Thyroid gland (tissue), 4 donors: ENCODE measurements around the gene ITIH2. TPM values are rescaled to one million over a fixed set of nuclear protein-coding genes. Genes with fewer than 3 reads are reported as not detected.
"Not testable (repeated sequence)": the region's sequence is repeated elsewhere in the genome, so short reads cannot be mapped to it uniquely, and the experiment has no call there.

Experiments
- DNase-seq, 2 donors: peaks; one replicate each; pipeline ENCODE4 v3.0.0-alpha.2; 2019
- H3K27ac ChIP-seq, 3 donors: fragments of 200-600 bp; sonication (generic); 1 replicate in 2 of 3; 2 replicates in 1 of 3; pipeline ENCODE4 v1.5.1; 2016 to 2019; ENCODE audit warnings: mild to moderate bottlenecking in 1 of 3, moderate library complexity in 1 of 3
- H3K27me3 ChIP-seq: fragments of 200-600 bp; sonication (generic); one replicate; pipeline ENCODE4 v1.5.1; 2019
- H3K36me3 ChIP-seq, 2 donors: fragments of 200-600 bp; sonication (generic); one replicate each; pipeline ENCODE4 v1.5.1; 2016 to 2019
- H3K4me1 ChIP-seq, 2 donors: fragments of 200-600 bp; sonication (generic); one replicate each; pipeline ENCODE4 v1.5.1; 2017 to 2019
- H3K4me3 ChIP-seq, 3 donors: fragments of 200-600 bp; sonication (generic); replicated peaks in 1 of 3; 1 replicate in 2 of 3; 2 replicates in 1 of 3; pipeline ENCODE4 v1.5.1; 2016; ENCODE audit warnings: mild to moderate bottlenecking in 1 of 3
- H3K9me3 ChIP-seq: fragments of 200-600 bp; sonication (generic); one replicate; pipeline ENCODE4 v1.5.1; 2017
- POLR2A ChIP-seq, 2 donors: fragments of 450-650 bp; IDR thresholded peaks; one replicate each; pipeline ENCODE4 v1.6.1; 2017; ENCODE audit warnings: antibody characterized with exemption in 2 of 2, mild to moderate bottlenecking in 2 of 2, moderate library complexity in 1 of 2
- WGBS, 2 donors: methylation state at CpG; one replicate each; pipeline ENCODE4 v1.1.5; 2017; 5-methylcytosine and 5-hydroxymethylcytosine counted together
- intact Hi-C: fragments of 100-400 bp; cut with DNase I; formaldehyde crosslinking; loops from one replicate; pipeline ENCODE4 v1.15.1; 2023
- total RNA-seq, 4 donors: library from RNA; depleted of rRNA; stranded (reverse); fragments of >200 nt; gene quantifications; one replicate each; pipeline ENCODE4 v1.2.3, GENCODE V29; 2016
- TF ChIP-seq, protein P1 (sequence below), 6 experiments: fragments of 200-600 bp in 3 of 6; fragments of 450-650 bp in 3 of 6; sonication (generic) in 3 of 6; IDR thresholded peaks; one replicate each; pipeline ENCODE4 v1.5.1; 2016 to 2019; ENCODE audit warnings: antibody characterized with exemption in 6 of 6, mild to moderate bottlenecking in 2 of 6, inconsistent platforms in 1 of 6, moderate library complexity in 1 of 6

ITIH2 gene
- total RNA-seq, 4 donors from 2014 or later, result not detected

DNA sequence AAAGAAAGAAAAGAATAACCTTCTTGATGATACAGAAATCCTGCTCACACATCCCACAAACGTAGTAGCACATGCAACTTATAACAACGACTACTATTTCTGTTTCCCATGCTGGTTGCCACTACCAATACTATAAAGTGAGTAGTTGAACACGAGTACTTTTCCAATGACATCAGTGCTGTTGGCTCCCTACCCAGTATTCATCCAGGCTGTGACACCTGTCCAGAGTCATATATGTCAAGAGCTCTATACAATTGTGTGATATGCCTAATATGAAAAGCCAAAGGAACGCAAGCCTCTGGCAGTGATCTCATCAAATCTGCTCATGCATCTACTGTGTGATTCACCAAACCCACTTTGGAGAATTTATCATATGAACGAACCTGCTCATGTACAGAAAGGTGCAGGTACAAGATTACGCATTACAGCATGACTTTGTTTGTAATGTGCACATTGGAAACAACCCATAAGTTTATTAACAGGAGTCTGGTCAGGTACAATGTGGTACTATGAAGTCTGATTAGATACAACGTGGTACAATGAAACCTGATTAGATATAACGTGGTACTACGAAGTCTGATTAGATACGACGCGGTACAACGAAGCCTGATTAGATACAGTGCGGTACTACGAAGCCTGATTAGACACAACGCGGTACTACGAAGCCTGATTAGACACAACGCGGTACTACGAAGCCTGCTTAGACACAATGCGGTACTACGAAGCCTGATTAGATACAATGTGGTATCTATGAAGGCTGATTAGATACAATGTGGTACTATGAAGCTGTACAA lies 30.6 kb upstream of the ITIH2 start:
- Histone ChIP-seq H3K36me3 (no peaks in the 10 kb centered on the region), H3K27ac (no peak overlapping the region), H3K27me3 (no peaks in the 10 kb centered on the region), H3K4me1 (no peaks in the 10 kb centered on the region), H3K9me3 (no peaks in the 10 kb centered on the region), H3K4me3 (no peak overlapping the region)
- WGBS, 2 donors, result 88 to 89% methylated on average over 23 of the region's 23 CpGs
- TF ChIP-seq, protein P1, sequence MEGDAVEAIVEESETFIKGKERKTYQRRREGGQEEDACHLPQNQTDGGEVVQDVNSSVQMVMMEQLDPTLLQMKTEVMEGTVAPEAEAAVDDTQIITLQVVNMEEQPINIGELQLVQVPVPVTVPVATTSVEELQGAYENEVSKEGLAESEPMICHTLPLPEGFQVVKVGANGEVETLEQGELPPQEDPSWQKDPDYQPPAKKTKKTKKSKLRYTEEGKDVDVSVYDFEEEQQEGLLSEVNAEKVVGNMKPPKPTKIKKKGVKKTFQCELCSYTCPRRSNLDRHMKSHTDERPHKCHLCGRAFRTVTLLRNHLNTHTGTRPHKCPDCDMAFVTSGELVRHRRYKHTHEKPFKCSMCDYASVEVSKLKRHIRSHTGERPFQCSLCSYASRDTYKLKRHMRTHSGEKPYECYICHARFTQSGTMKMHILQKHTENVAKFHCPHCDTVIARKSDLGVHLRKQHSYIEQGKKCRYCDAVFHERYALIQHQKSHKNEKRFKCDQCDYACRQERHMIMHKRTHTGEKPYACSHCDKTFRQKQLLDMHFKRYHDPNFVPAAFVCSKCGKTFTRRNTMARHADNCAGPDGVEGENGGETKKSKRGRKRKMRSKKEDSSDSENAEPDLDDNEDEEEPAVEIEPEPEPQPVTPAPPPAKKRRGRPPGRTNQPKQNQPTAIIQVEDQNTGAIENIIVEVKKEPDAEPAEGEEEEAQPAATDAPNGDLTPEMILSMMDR (IDR thresholded peaks at IDR 0.05), result no peak
- TF ChIP-seq POLR2A (IDR thresholded peaks at IDR 0.05), result no peak
- DNase-seq, result no peak
- intact Hi-C loops, result no loop called here

DNA sequence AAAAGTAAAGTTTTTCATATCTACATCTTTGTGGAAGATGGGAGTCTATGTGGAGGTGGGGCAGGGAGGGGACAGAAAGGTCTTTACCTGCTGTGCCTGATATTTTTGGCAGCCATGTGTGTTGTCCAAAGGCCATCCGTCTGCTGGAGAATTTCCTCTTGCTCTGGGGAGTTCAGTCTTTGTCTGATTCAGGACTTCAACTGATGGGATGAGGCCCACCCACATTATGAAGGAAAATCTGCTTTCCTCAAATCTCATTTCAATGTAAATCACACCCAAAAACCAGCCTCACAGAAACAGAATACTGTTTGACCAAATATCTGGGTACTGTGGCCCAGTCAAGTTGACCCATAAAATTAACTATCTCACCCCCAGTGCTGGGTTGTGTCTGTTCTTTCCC lies 23.9 kb upstream of the ITIH2 start:
- no peak overlapping the region for H3K27ac ChIP-seq
- no peaks in the 10 kb centered on the region for H3K36me3 ChIP-seq
- 81 to 93% methylated on average over 1 of the region's 1 CpG for WGBS, 2 donors
- intact Hi-C loops, result no loop called here
- H3K4me3 ChIP-seq, result no peak overlapping the region
- H3K9me3 ChIP-seq, result no peaks in the 10 kb centered on the region
- DNase-seq, result no peak
- H3K4me1 ChIP-seq, result no peaks in the 10 kb centered on the region
- H3K27me3 ChIP-seq, result no peaks in the 10 kb centered on the region
- TF ChIP-seq POLR2A (IDR thresholded peaks at IDR 0.05), result no peak
- TF ChIP-seq, protein P1 (IDR thresholded peaks at IDR 0.05), result no peak

DNA sequence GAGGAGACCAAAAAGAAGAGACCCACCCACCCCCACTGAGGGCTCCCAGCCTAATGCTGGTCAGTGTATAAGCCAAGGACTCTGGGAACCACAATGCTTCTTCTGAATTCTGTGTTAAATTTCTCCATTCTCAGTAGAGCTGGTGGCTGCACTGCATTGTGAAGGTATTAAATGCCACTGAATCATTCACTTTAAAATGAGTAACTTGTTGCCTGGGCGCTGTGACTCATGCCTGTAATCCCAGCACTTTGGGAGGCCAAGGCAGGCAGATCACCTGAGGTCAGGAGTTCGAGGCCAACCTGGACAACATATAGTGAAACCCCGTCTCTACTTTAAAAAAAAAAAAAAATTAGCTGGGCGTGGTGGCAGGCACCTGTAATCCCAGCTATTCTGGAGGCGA lies 23.0 kb upstream of the ITIH2 start:
- intact Hi-C loops, result not testable (repeated sequence)

DNA sequence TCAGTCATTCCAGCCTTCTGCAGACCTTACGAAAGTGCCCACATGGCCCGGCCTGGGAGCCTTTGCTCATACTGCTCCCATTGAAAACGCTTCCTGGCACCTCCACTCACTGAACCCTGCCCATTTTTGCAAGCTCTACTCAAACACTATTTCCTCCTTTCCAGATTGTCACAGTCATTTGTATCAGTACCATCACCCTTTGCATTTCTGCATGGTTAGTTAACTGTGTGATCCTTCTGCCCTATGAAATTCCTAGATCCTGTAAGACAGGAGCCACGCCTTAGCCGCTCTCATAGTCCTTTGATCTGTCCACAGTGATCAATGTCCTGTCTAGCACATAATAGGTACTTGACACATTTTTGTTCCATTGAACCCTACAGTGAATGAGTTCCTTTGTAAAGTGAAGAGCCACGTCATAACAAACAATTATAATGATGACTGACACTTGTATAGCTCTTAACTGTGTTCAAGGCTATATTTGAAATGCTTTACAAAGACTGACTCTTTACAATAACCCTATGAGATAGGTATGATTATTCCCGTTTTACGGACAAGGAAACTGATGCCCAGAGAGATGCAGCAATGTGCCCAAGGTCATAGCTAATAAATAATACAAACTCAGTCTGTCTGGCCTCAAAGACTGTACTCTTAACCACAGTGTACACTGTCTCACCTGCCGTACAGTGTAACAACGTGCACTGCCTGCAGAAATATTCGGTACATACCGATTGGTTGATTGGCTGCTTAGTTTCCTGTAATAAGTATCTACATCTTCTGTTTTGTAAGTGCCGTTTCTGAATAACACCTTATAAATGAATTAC lies 16.6 kb upstream of the ITIH2 start:
- Histone ChIP-seq H3K4me3 (no peak overlapping the region), H3K4me1 (no peaks in the 10 kb centered on the region), H3K27ac (no peak overlapping the region), H3K36me3 (no peaks in the 10 kb centered on the region), H3K27me3 (no peaks in the 10 kb centered on the region), H3K9me3 (no peaks in the 10 kb centered on the region)
- DNase-seq, result no peak
- 74 to 83% methylated on average over 13 of the region's 13 CpGs for WGBS, 2 donors
- no peak for TF ChIP-seq POLR2A (IDR thresholded peaks at IDR 0.05)
- TF ChIP-seq, protein P1 (IDR thresholded peaks at IDR 0.05), result no peak
- intact Hi-C loops, result loop anchor here (5.0 kb wide), 1 partner anchor 159 kb away; no protein-coding TSS in a partner anchor

More for the DNA sequence above, 23.0 kb upstream of the ITIH2 start:
- not testable (repeated sequence) for DNase-seq, H3K4me1 ChIP-seq, H3K4me3 ChIP-seq, H3K27ac ChIP-seq, H3K27me3 ChIP-seq, H3K9me3 ChIP-seq, H3K36me3 ChIP-seq
- 83 to 86% methylated on average over 5 of the region's 5 CpGs for WGBS, 2 donors

DNA sequence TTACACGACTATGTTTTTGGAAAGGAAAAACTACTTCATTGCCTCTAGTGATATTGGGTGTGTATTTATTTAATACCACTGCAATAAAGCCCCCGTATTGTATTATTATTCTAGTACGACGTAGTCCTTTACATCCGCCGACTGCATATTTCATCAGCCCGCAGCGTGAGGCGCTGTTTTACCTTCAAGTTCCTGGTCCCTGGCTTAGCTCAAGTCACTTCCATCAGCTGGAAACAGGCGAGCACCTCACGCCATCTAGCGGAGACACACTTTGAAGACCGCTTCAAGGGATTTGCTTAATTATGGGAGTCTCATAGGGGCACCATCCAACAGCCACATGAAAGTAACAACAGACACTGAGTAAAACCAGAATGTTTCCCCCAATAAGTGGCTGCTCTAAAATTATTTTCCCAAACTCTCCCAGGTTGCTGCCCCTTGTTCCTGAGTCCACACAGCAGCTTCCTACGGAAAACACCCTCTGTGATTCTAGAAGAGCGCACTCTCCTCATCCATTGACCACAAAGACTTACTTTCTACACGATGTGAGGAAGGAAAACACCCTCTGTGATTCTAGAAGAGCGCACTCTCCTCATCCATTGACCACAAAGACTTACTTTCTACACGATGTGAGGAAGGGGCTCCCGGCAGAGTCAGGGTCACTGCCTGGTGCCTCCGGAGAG lies 15.7 kb upstream of the ITIH2 start:
- H3K36me3 ChIP-seq, result no peaks in the 10 kb centered on the region
- no peak overlapping the region for H3K4me3 ChIP-seq
- TF ChIP-seq, protein P1 (IDR thresholded peaks at IDR 0.05), result peak; percentile 86 to 98 (median 92)
- TF ChIP-seq POLR2A (IDR thresholded peaks at IDR 0.05), result no peak
- no peaks in the 10 kb centered on the region for H3K4me1 ChIP-seq
- H3K27ac ChIP-seq, result no peak overlapping the region
- intact Hi-C loops, result loop anchor here (5.0 kb wide), 1 partner anchor 160 kb away; no protein-coding TSS in a partner anchor
- no peaks in the 10 kb centered on the region for H3K9me3 ChIP-seq
- 20 to 23% methylated on average over 20 of the region's 20 CpGs for whole genome bisulfite sequencing, 2 donors
- peak; percentile 87 to 89 for DNase-seq
- H3K27me3 ChIP-seq, result no peaks in the 10 kb centered on the region
